WERI-Rb-1 (cell line): ENCODE measurements around the gene MAT2A.
A peak's percentile ranks its signal among the peaks of the same experiment; 100 is the strongest.
"Not testable (repeated sequence)": the region's sequence is repeated elsewhere in the genome, so short reads cannot be mapped to it uniquely, and the experiment has no call there.

Source experiments
- DNase-seq: peaks from one replicate; pipeline ENCODE4 v3.0.0-alpha.2; 2020
- H3K27ac ChIP-seq: fragments of 250-450 bp; sonication (Bioruptor Pico); 2 replicates; pipeline ENCODE4 v1.5.1; 2020; ENCODE audit warnings: mild to moderate bottlenecking, moderate library complexity
- H3K27me3 ChIP-seq: fragments of 250-450 bp; sonication (Bioruptor Pico); 2 replicates; pipeline ENCODE4 v1.5.1; 2021; ENCODE audit warnings: mild to moderate bottlenecking, low read depth, moderate library complexity; ENCODE audit not compliant: insufficient read depth, severe bottlenecking
- H3K36me3 ChIP-seq: fragments of 250-450 bp; sonication (Bioruptor Pico); 2 replicates; pipeline ENCODE4 v1.5.1; 2020; ENCODE audit warnings: mild to moderate bottlenecking, moderate library complexity
- H3K4me3 ChIP-seq: 2 replicates; pipeline ENCODE4 v1.5.1; 2011; ENCODE audit warnings: low read depth, mild to moderate bottlenecking, control low read depth, low read length
- H3K9me3 ChIP-seq: fragments of 250-450 bp; sonication (Bioruptor Pico); 2 replicates; pipeline ENCODE4 v1.5.1; 2021; ENCODE audit warnings: mild to moderate bottlenecking, moderate library complexity; ENCODE audit not compliant: severe bottlenecking
- TF ChIP-seq, protein P1 (sequence below): IDR thresholded peaks from 2 replicates; pipeline ENCODE4 v1.5.1; 2011; ENCODE audit warnings: low read depth, mild to moderate bottlenecking, control low read depth, inconsistent platforms, low read length

The MAT2A gene

DNA sequence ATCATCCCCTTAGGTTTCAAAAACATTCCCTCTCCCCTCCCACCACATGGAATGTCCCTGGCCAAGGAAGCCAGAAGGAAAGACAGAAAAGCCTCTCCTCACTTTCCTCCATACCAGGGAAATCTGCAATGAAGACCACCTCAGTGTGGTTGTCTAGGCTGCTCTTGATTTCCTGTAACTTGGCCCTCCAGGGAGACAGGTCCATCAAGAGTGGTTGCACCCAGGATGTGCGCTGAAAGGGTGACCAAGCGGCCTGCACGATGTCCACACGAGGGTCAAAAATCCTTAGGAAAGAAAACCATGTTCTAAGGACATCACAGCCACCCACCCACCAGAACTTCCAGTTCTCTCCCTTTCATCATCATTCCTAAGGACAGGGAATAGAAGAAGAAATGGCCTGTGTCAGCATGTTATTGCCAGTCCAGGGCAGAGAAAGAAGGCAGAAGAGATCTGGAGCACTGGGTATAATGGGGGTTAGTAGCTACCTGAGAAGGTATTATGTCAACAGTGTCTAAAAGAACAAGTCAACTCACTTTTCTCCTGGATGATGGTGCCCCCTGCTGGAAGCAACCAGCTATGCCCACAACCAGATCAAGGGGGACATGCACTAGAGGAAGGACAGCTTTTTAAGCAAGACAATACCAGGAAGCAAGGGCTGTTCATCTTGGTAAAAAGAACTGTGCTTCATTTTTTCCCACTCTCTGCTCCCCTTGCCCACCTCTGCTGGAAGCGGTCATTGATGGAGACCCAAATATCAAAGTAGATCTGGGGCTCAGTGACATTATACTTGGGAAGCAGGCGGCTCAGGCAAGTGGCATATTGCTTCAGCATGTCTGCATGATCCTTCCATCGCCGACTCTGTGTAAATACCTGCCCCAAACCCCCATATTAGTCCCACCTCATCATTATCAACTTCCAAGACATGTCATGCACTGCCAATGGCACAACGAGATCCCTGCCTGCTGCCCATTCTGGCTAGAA lies 13.0 kb downstream of the MAT2A start:
- peak overlapping the region; percentile 38; the same call in 1 of the 2 replicates for H3K27ac ChIP-seq
- no peaks in the 10 kb centered on the region for H3K9me3 ChIP-seq
- H3K4me3 ChIP-seq, result no peak overlapping the region
- H3K36me3 ChIP-seq, result peaks cover 58% of the 10 kb centered on the region
- peak; percentile 87 for DNase-seq
- H3K27me3 ChIP-seq, result no peaks in the 10 kb centered on the region
- TF ChIP-seq, protein P1, sequence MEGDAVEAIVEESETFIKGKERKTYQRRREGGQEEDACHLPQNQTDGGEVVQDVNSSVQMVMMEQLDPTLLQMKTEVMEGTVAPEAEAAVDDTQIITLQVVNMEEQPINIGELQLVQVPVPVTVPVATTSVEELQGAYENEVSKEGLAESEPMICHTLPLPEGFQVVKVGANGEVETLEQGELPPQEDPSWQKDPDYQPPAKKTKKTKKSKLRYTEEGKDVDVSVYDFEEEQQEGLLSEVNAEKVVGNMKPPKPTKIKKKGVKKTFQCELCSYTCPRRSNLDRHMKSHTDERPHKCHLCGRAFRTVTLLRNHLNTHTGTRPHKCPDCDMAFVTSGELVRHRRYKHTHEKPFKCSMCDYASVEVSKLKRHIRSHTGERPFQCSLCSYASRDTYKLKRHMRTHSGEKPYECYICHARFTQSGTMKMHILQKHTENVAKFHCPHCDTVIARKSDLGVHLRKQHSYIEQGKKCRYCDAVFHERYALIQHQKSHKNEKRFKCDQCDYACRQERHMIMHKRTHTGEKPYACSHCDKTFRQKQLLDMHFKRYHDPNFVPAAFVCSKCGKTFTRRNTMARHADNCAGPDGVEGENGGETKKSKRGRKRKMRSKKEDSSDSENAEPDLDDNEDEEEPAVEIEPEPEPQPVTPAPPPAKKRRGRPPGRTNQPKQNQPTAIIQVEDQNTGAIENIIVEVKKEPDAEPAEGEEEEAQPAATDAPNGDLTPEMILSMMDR, result peak; percentile 87

DNA sequence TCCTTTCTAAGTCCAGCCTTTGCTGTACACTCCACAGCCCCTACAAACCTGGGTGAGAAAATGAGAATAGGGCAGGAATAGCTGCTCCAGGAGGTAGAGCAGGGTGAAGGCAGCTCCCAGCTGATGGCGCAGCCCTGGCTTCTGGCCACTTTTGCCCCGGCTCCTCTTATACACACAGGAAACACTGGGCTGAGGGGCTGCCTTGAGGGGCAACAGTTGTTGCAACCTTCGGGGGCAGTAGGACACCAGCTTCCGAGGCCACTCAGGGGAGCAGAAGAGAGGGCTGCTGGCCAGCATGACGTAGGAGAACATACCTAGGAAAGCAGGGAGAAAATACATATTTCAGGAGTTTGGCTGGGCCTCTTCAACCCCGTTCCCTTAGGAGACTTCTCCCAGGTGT lies 14.2 kb downstream of the MAT2A start:
- Histone ChIP-seq H3K4me3 (no peak overlapping the region), H3K27me3 (no peaks in the 10 kb centered on the region), H3K27ac (no peak overlapping the region), H3K9me3 (no peaks in the 10 kb centered on the region), H3K36me3 (peaks cover 55% of the 10 kb centered on the region)
- DNase-seq, result no peak
- TF ChIP-seq, protein P1, result no peak

DNA sequence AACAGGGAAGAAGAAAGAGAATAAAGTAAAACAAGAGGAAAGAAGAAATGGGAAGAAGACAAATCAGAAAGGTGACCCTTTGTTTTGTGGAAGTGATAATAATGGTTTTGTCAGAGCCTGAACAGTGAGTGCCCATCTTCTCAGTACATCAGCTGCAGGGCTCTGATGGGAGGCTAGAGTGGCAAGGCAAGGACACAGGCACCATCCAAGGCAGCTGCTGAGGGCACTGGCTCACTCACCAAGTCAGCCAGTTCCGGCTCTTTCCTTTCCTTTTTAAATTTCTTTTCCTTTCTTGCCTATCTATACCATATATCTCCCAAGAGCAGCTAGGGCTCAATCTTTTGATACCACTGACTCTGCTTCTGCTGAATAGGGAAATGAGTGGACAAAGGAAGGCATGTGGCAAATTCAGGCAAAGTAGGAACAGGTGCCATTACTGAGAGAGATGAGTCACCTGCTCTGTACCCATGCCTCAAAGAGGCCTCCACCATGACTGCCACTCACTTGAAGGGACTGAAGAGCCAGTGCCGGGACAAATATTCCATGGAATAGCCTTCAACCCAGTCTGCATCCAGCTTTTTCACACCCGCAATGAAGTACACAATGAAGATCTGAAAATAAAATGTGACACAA lies 16.1 kb downstream of the MAT2A start:
- Histone ChIP-seq H3K27me3 (no peaks in the 10 kb centered on the region), H3K4me3 (no peak overlapping the region), H3K36me3 (peaks cover 59% of the 10 kb centered on the region), H3K9me3 (no peaks in the 10 kb centered on the region), H3K27ac (no peak overlapping the region)
- TF ChIP-seq, protein P1, result no peak
- DNase-seq, result no peak

DNA sequence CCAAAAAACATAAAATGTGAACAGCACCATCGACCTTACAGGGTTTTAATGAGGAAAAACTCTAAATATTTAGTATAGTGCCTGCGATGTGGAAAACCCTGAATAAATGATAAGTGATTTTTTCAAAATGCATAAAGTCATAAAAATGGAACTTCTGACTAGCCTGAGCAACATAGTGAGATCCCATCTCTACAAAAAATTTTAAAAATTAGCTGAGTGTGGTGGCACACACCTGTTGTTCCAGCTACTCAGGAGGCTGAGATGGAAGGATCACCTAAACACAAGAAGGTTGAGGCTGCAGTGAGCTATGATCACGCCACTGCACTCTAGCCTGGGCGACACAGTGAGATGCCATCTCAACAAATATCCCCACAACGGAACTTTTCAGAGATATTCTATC lies 18.2 kb downstream of the MAT2A start:
- H3K36me3 ChIP-seq, result peaks cover 40% of the 10 kb centered on the region
- H3K27me3 ChIP-seq, result no peaks in the 10 kb centered on the region
- DNase-seq, result no peak

DNA sequence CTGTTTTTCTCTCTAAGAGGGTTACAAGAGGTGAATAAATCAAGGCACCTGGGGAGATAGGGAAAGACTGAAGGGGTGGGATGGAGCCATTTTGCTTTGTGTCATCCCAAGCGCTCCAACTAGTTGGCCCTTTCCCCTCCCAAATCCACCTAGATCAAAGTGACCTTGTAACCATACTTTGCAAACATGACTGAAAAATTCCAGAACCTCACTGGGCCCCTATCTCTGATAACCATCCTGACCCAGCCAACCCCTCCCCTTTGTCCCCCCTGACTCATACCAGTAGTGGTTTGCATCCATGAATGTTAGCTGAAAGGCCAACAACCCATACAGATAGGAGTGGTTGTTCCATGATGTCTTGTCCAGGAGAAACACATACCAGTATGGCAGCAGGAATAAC lies 19.2 kb downstream of the MAT2A start:
- no peaks in the 10 kb centered on the region for H3K9me3 ChIP-seq
- TF ChIP-seq, protein P1, result no peak
- H3K4me3 ChIP-seq, result no peak overlapping the region
- H3K27me3 ChIP-seq, result no peaks in the 10 kb centered on the region
- no peak for DNase-seq
- no peak overlapping the region for H3K27ac ChIP-seq
- H3K36me3 ChIP-seq, result peaks cover 33% of the 10 kb centered on the region

More for the DNA sequence above, 18.2 kb downstream of the MAT2A start:
- no peak overlapping the region for H3K27ac ChIP-seq
- TF ChIP-seq, protein P1, result no peak
- no peaks in the 10 kb centered on the region for H3K9me3 ChIP-seq
- no peak overlapping the region for H3K4me3 ChIP-seq

DNA sequence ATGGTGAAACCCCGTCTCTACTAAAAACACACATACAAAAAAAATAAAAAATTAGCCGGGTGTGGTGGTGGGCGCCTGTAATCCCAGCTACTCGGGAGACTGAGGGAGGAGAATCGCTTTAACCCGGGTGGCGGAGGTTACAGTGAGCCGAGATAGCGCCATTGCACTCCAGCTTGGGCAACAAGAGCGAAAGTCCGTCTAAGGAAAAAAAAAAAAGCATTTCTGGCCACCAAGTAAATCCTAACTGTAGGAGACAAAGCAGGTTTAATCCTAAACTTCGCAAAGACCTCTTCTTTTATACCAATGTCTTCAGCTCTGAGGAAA lies 21.4 kb downstream of the MAT2A start:
- H3K36me3 ChIP-seq, result peaks cover 19% of the 10 kb centered on the region
- not testable (repeated sequence) for H3K27me3 ChIP-seq, H3K27ac ChIP-seq, H3K9me3 ChIP-seq, DNase-seq
- H3K4me3 ChIP-seq, result peak overlapping the region; percentile 98
